HG02938 (cell line): ENCODE data around the gene AP2B1.
"Not testable (repeated sequence)": the region's sequence is repeated elsewhere in the genome, so short reads cannot be mapped to it uniquely, and the experiment has no call there.

Experiments
- ATAC-seq: cut with Tn5 transposase; IDR thresholded peaks from one replicate; pipeline ENCODE4 v1.9.1; 2021; ENCODE audit warnings: mild to moderate bottlenecking, moderate library complexity; ENCODE audit not compliant: unreplicated experiment

Gene AP2B1

GRCh38 chr17:35744830-35745229, 157.7 kb downstream of the AP2B1 start:
- no peak for ATAC-seq

- no peak for ATAC-seq
These were observed 158.1 kb downstream of the AP2B1 start for GRCh38 chr17:35745246-35745645.

GRCh38 chr17:35745749-35746320, 158.7 kb downstream of the AP2B1 start:
- no peak for ATAC-seq

GRCh38 chr17:35747540-35748017, 160.5 kb downstream of the AP2B1 start:
- ATAC-seq, result no peak

GRCh38 chr17:35748341-35748841, 161.3 kb downstream of the AP2B1 start:
- ATAC-seq, result no peak

GRCh38 chr17:35748979-35749378, 161.9 kb downstream of the AP2B1 start:
- ATAC-seq, result no peak

- no peak for ATAC-seq
These were observed 162.7 kb downstream of the AP2B1 start for GRCh38 chr17:35749560-35750412.

- no peak for ATAC-seq
These were observed 163.6 kb downstream of the AP2B1 start for GRCh38 chr17:35750526-35751395.

- ATAC-seq, result not testable (repeated sequence)
These were observed 164.4 kb downstream of the AP2B1 start for GRCh38 chr17:35751541-35751940.

- no peak for ATAC-seq
These were observed 165.3 kb downstream of the AP2B1 start for GRCh38 chr17:35752471-35752870.

- ATAC-seq, result no peak
These were observed 166.0 kb downstream of the AP2B1 start, which contains the start of gene GAS2L2 for GRCh38 chr17:35752945-35753764. Gene GAS2L2 (minus strand): TSS chr17:35753239. CDS start chr17:35752850, 389 bp downstream.

- ATAC-seq, result no peak
These were observed 170.1 kb downstream of the AP2B1 start for GRCh38 chr17:35757243-35757642.

GRCh38 chr17:35760587-35760986, 173.5 kb downstream of the AP2B1 start, which contains the start of gene C17orf50:
Gene C17orf50 (plus strand): TSS chr17:35760887. CDS start chr17:35760942, 55 bp downstream.
- no peak for ATAC-seq

- ATAC-seq, result no peak
These were observed 174.5 kb downstream of the AP2B1 start for GRCh38 chr17:35761601-35762000.

- ATAC-seq, result no peak
These were observed 176.6 kb downstream of the AP2B1 start for GRCh38 chr17:35763767-35764122.

GRCh38 chr17:35764123-35764991, 177.2 kb downstream of the AP2B1 start:
- peak; percentile 58 for ATAC-seq

GRCh38 chr17:35765086-35765710, 178.1 kb downstream of the AP2B1 start:
- no peak for ATAC-seq

- no peak for ATAC-seq
These were observed 178.8 kb downstream of the AP2B1 start for GRCh38 chr17:35765756-35766488.
